A204.1 (cell line): Measurements from ENCODE around the gene KIAA0319L.
"Not testable (repeated sequence)": the region's sequence is repeated elsewhere in the genome, so short reads cannot be mapped to it uniquely, and the experiment has no call there.

Experiments
- FAIRE-seq: peaks from 2 replicates; lab custom pipeline; 2012; peaks lifted over from hg19 to GRCh38; lab: Jason Lieb, UNC

Gene KIAA0319L

DNA sequence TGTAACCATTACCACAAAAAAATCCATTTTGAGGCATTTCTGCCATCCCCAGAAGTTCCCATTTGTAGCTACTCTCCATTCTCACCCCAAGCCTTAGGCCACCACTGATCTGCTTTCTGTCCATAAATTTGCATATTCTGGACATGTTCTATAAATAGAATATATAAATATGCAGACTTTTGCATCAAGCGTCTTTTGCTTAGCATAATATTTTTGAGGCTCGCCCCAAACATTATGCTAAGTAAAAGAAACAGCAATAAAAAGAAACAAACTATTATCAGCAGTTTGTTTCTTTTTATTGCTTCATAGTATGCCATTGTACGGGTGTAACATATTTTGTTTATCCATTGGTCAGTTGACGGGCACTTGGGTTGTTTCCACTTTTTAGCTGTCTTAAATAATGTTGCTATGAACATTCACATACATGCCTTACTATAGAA, 23.8 kb upstream of the KIAA0319L start:
- FAIRE-seq: no peak

DNA sequence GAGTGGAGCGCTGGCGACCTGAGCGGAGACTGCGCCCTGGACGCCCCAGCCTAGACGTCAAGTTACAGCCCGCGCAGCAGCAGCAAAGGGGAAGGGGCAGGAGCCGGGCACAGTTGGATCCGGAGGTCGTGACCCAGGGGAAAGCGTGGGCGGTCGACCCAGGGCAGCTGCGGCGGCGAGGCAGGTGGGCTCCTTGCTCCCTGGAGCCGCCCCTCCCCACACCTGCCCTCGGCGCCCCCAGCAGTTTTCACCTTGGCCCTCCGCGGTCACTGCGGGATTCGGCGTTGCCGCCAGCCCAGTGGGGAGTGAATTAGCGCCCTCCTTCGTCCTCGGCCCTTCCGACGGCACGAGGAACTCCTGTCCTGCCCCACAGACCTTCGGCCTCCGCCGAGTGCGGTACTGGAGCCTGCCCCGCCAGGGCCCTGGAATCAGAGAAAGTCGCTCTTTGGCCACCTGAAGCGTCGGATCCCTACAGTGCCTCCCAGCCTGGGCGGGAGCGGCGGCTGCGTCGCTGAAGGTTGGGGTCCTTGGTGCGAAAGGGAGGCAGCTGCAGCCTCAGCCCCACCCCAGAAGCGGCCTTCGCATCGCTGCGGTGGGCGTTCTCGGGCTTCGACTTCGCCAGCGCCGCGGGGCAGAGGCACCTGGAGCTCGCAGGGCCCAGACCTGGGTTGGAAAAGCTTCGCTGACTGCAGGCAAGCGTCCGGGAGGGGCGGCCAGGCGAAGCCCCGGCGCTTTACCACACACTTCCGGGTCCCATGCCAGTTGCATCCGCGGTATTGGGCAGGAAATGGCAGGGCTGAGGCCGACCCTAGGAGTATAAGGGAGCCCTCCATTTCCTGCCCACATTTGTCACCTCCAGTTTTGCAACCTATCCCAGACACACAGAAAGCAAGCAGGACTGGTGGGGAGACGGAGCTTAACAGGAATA, 20.1 kb upstream of the KIAA0319L start:
- FAIRE-seq: no peak

DNA sequence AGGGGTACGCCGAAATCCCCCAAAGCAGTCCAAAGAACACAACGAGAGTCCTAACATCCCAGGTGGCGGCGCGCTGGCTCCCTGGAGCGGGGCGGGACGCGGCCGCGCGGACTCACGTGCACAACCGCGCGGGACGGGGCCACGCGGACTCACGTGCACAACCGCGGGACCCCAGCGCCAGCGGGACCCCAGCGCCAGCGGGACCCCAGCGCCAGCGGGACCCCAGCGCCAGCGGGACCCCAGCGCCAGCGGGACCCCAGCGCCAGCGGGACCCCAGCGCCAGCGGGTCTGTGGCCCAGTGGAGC, 19.5 kb upstream of the KIAA0319L start:
- not testable (repeated sequence) for FAIRE-seq

DNA sequence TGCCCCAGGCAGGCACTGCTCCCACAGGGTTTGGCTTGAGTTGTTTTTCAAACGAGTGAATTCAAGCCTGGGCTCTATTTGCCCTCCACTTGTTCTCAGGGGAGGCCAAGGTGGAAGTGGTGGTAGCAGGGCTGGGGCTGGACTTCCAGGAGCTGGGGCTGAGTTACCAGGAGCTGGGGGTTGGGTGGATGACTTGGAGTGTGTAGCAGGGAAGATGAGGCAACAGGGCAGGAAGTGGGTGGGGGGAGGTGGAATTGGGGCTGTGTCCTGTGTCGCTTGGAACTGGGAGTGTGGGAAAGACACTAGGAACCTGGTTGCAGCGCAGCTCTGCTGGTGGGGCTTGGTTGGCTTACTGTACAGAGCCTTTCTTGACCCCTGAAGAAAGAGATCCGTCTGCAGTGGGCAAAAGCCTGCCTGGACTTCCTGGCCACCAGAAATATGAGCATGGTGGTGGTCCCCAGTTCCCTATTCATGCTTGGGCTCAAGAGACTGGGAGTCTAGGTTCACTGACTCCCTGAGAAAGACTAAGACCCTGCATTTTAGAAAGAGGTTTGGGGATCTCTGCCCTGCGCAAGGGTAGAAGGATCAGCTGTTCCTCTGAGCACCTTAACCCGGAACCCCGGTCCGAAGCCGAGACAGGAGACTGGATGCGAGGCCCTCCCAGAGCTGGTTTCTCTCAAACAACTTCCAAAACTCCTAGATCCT, 19.0 kb upstream of the KIAA0319L start:
- FAIRE-seq: no peak

DNA sequence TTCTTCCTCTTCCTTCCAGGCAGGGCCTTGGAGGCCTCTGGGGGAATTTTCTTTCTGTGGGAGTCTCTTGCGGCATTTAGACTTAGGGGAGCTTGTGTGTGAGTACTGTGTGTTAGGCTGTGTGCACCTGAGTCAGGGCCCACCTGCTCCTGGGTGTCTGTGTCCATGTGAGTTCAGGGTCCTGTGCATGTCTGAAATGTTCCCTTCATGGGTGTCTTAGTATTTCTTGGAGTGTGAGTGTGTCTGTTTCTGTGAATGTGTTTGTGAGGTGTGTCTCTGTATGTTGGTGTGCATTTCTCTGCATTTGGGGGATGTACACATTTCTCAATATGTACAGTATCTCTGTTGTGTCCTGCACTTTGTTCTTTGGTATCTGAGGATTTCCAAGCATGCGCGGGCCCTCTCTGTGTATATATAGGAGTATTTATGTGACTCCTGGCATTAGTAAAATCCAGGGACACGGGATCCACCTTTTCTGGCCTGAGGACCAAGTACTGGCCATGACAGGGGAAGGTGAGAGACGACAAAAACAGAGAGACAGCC, 18.3 kb upstream of the KIAA0319L start:
- no peak for FAIRE-seq

DNA sequence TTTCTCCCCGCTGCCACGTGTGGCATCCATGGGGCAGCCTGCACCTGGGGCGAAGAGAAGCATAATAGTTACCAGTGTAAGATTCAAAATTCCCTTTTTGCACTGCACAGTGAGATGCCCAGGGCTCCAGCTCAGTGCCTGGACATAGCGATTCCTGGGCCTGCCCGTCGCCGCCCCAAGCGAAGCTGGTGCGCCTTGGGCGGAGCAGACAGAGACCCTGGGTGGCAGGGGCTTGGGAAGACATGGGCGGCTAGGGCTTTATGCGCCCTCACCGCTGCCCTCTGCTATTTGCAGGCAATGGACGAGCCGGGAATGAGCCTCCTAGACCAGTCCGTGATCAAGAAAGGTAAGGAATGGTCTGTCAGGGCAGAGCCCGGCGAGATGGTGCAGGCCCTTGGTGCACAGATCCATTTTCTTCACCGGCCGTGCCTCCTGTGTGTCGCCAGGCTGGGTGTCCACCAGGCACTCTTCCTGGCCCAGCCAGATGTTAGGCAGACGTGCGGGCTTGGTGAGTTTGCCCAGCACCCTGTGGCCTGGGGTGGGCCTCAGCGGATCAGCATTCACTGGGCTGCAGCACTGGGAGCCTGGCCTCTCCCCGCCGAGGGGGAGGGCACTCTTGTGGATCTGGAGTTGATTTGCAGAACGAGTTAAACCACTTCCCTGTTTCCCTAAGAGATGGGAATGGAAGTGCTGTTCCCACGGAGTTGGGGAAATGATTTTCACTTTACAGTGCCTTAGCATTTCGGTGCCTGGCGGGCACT, 17.6 kb upstream of the KIAA0319L start:
- no peak for FAIRE-seq

DNA sequence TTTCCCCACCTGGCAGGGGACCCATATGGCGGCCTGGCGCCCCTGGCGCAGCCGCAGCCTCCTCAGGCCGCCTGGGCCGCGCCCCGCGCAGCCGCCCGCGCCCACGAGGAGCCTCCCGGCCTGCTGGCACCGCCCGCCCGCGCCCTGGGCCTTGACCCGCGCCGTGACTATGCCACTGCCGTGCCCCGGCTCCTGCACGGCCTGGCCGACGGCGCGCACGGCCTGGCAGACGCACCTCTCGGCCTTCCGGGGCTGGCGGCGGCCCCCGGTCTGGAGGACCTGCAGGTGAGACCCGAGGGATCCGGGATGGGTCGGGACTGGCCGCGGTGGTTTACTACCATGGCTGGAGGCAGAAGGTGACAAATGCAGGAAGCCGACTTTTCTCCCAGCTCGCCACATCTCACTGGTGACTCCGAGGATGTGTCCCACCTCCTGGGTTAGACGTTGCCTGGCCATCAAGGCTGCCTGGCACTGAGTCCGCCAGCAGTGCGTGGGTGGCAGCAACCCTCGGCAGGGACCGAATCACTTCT, 17.0 kb upstream of the KIAA0319L start:
- no peak for FAIRE-seq

DNA sequence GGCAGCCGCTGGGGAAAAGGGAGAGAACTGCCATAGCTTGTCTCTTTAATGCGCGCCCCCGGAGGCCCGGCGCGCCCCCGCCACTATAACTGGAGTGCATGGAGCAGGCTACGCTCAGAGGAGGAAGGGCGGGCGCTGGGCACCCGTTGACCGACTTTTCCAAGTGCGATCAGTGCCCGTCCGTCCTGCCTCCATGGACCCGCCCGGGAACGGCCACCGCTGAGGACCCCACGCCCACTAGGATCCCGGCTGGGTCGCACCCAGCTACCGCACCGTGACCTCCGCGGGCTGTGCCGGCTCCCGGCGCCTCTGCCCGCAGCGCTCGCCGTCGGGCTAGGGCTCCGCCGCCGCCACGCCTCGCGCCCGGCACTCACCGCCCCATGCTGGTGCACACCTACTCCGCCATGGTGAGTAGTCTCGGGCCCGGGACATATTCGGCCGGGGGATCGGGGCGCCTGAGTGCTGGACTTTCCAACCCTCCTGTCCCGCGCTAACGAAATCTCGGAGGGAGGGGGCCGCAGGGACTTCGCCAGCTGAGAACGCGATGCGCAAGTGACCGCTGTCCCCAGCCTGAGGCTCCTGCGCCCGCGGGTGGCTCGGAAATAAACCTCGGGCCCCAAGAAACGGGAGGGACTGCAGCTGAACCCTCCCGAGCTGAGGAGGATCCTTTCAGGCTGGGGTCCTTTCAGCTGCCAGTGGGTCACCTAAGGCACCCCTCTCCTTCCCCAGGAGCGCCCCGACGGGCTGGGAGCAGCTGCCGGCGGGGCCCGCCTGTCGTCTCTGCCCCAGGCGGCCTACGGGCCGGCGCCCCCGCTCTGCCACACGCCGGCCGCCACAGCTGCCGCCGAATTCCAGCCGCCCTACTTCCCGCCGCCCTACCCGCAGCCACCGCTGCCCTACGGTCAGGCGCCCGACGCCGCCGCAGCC, 16.3 kb upstream of the KIAA0319L start, which contains the start of gene TFAP2E:
Gene TFAP2E (plus strand): TSS at position 117 of the 927 bp plus-strand sequence. CDS start 264 bp downstream, at position 381.
- FAIRE-seq: no peak

DNA sequence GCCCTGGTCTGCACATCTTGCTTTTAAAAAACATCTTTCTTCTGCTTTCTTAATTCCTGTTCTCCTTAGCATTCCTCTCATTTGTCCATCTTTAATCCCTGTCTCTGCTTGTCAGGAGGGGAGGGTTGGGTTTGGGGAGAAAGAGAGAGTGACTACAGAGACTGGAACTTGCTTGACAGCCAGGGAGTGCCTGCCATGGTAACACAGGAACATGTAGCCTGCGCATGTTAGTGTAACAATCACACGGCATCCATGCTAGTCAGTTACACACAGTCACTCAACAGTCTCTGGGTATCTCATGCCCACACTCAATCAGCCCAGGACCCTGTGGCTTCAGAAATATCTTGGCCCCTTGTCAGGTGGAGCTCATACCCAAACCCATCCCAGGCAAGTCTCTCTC, 15.1 kb upstream of the KIAA0319L start:
- no peak for FAIRE-seq

DNA sequence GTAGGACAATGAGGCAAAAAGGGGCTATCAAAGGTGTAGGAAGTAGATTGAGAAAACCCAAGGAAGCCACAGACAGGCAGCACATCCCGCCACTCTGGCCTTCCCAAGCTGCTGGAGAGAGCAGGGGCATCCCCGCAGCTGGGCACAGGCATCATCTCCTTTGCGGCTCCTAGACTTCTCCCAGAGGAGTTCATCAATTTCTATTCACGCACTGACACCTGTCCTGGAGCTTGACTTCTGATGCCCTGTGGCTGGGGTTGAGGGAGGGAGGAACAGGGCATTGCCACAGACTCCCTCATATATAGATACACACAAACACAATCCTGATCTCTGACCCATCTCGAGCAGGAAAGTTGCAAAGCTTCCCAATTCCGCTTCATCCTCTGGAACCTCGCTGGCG, 14.1 kb upstream of the KIAA0319L start:
- no peak for FAIRE-seq

DNA sequence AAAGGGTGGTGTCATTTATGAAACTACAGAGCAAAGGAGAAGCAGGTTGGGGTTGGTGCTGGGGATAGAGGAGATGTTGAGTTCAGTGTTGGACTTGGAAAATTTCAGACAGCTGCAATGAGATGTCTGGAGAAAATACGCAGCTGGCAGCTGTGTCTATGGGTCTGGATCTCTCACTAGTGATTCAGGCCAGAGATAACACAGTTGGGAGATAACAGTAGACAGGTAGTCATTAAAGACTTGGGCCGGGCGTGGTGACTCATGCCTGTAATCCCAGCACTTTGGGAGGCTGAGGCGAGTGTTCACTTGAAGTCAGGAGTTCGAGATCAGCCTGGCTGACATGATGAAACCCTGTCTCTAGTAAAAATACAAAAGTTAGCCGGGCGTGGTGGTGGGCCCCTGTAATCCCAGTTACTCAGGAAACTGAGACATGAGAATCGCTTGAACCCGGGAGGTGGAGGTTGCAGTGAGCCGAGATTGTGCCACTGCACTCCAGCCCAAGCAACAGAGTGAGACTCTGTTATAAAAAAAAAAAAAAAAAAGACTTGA, 13.5 kb upstream of the KIAA0319L start:
- FAIRE-seq: no peak

DNA sequence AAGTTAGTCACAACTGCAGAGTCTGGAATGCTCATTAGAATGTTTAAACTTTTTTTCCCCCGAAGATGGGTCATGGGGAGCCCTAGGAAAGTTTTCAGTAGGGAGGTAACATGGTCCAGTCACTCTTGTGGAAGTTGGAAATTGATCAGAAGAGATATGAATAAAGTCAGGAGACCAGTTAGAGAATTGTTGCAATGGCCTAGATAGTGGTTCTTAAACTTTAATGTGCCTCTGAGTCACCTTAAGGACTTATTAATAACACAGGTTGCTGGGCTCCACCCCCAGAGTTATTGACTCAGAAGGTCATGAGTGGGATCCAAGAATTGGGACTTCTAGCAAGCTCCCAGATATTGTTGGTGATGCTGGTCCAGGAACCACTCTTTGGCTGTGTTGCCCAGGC, 12.7 kb upstream of the KIAA0319L start:
- no peak for FAIRE-seq

DNA sequence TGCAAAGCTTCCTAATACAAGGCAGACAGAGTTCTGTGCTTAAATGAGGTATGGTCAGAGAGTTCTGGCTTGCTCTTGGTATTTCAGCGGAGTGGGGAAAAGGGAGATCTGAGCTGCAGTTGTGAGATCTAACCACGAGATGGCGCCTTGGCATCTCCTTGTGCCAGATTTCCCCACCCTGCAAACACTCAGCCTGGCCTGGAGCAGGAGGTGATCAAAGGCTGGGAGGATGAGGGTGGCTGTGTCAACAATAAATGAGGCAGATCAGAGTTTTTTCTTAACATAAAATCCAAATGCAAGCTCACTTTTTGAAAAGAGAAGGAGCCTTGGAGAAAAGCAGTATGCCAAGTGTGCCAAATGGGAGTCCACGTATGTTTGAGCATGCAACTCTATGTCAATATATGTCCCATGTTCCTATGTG, 11.8 kb upstream of the KIAA0319L start:
- peak; percentile 55 for FAIRE-seq

DNA sequence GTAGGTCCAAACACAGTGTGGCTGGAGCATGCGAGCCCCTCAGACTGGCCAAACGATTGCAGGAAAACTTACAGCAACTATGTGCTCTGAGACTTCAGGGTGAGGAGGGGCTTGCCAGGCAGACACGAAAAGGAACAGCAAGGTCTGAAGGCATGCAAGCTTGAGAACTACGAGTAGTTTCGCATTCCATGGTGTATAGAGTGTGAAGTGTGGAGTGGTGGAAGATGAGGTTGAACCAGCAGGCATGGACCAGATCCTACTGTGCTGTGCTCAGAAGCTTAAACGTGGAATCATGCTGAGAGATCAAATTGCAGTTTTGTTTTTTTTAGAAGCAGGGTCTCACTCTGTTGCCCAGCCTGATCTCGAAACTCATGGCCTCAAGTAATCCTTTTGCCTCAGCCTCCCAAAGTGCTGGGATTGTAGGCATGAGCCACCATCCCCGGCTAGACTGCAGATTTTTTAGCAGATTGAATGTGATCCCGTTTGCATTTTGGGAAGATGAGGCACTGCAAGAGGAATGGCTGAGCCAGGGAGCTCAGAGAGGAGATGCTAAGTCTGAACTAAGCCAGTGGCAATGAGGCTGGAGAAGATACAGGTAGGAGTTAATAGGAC, 10.8 kb upstream of the KIAA0319L start:
- no peak for FAIRE-seq

DNA sequence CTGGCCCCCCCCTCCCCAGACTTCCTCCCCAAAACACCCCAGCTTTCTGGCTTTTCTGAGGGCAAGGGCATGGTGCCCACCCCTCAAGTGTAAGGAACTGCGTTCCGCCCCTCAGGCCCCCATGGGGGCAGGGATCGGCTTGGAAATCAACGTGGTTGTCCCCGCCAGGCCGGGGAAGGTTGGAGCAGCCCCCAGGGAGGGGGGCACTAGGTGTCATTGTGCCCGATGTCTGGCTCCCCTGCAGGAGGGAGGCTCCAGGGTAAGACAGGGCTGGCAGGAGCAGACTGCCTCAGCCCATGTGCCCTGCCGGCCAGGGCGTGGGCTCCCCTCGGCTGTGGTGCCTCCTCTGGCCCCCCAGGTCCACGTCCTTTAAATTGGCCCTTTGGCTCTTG, 8.5 kb upstream of the KIAA0319L start:
- no peak for FAIRE-seq

DNA sequence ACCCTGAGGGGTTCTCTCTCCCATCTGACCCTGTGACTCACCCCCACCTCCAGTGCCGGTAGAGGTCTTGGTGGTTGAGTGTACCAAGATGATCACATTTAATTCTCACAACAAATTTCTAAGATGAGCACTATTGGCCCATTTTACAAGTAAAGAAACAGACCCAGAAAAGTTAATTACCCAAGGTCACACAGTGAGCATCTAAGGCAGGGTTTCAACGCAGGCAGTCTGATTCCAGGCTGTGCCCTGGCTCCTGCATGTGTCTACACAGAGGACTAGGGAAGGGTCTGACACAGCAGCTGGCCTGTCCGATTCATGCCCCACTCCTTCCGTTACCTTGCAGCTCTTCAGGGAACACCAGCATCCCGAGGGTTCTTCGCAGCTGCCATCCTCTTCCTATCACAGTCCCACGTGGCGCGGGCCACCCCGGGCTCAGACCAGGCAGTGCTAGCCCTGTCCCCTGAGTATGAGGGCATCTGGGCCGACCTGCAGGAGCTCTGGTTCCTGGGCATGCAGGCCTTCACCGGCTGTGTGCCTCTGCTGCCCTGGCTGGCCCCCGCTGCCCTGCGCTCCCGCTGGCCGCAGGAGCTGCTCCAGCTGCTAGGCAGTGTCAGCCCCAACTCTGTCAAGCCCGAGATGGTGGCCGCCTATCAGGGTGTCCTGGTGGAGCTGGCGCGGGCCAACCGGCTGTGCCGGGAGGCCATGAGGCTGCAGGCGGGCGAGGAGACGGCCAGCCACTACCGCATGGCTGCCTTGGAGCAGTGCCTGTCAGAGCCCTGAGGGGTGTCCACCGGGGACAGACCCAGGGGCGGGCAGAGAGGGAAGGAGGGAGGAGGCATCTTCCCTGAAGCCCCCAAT, 7.9 kb upstream of the KIAA0319L start:
- no peak for FAIRE-seq

DNA sequence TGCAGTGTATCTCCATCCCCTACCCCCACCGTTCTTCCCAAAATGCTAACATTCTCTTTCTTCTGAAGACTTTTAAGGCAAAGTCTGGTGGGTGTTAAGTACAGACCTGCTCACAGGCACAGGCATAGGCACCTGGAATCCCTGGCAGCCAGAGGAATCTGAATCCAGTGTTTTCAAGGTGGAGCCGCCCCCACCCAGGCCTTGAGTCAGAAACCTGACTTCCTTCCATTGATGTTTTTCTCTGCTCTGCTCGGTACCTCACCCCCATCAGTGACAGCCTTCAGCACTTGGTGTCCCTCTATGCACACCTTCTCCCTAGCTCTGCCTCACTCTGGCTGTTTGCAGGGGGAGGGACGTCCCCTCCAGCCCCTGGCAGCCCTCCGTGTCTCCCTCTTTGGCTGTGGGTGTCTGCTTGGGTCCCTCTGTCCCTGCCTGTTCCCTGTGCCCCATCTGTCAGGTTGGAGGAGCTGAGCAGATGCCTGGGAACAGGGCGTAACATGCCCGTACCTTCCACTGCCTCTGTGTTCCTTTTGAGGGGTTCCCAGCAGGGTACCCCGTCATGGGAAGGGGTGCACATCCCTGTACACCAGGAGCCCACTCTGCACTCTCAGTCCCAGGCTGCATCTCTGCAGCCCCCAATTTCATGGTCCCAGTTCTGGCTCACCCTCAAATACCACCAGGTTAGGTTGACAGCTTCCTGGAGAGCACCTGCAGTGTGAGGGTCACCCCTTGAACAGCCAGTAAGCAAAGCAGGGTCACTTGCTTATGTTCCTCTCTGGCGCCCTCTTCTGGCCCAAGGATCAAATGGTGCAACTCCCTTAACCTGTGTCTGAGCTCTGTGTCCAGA, 7.1 kb upstream of the KIAA0319L start:
- FAIRE-seq: no peak

DNA sequence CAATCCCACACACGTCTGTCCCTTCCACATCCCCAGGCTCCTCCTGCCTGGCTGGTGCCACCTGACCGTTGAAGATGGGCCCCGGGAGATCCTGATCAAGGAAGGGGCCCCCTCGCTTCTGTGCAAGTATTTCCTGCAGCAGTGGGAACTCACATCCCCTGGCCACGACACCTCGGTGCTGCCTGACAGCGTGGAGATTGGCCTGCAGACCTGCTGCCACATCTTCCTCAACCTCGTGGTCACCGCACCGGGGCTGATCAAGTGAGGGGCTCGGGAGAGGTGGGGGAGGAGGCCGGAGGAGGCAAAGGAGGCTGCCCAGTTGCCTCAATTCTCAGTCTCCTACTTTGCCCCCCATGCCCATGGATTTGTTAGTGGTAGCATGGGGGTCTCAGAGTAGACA, 6.0 kb upstream of the KIAA0319L start:
- no peak for FAIRE-seq
